Neural progenitor cell (in vitro differentiated cells): Measurements from ENCODE around the gene DACT1.
"Not testable (repeated sequence)": the region's sequence is repeated elsewhere in the genome, so short reads cannot be mapped to it uniquely, and the experiment has no call there.

ENCODE experiments used
- CTCF ChIP-seq: fragments of 200-600 bp; sonication (generic); IDR thresholded peaks from 2 replicates; pipeline ENCODE4 v1.5.1; 2017; ENCODE audit warnings: antibody characterized with exemption, mild to moderate bottlenecking
- EZH2 ChIP-seq: fragments of 200-600 bp; sonication (generic); IDR thresholded peaks from 2 replicates; pipeline ENCODE4 v1.6.1; 2017; ENCODE audit warnings: antibody characterized with exemption, mild to moderate bottlenecking, moderate library complexity
- EZH2phosphoT487 ChIP-seq: fragments of 200-600 bp; sonication (generic); IDR thresholded peaks from 2 replicates; pipeline ENCODE4 v1.6.1; 2017; ENCODE audit warnings: antibody characterized with exemption

DNA sequence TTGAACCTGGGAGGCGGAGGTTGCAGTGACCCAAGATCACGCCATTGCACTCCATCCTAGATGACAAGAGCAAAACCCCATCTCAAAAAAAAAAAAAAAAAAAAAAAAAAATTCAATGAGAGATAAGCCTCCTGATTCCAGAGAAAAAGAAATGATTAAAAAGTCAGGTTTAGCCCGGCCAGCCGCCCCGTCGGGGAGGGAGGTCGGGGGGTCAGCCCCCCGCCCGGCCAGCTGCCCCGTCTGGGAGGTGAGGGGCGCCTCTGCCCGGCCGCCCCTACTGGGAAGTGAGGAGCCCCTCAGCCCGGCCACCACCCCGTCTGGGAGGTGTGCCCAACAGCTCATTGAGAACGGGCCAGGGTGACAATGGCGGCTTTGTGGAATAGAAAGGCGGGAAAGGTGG lies 49.4 kb upstream of the DACT1 start:
- not testable (repeated sequence) for TF ChIP-seq CTCF, EZH2, EZH2phosphoT487
